SIG-M5 treated with dmso at 0.1 percent for 504 hours (cell line): ENCODE measurements around the gene ATP13A2.
A peak's percentile ranks its signal among the peaks of the same experiment; 100 is the strongest.

Source experiments
- DNase-seq: peaks from one replicate; lab custom pipeline; 2025; ENCODE audit not compliant: unreplicated experiment; lab: John Stamatoyannopoulos, UW

Gene ATP13A2

GRCh38 chr1:17030206-17030605, 18.5 kb upstream of the ATP13A2 start:
- no peak for DNase-seq

GRCh38 chr1:17028662-17029188, 17.0 kb upstream of the ATP13A2 start:
- no peak for DNase-seq

- DNase-seq: no peak
Measured at GRCh38 chr1:17027900-17028299, 16.2 kb upstream of the ATP13A2 start.

- DNase-seq: no peak
Measured at GRCh38 chr1:17027403-17027802, 15.7 kb upstream of the ATP13A2 start.

- DNase-seq: no peak
Measured at GRCh38 chr1:17024721-17025120, 13.0 kb upstream of the ATP13A2 start.

- DNase-seq: no peak
Measured at GRCh38 chr1:17023573-17023972, 11.8 kb upstream of the ATP13A2 start.

GRCh38 chr1:17023102-17023501, 11.4 kb upstream of the ATP13A2 start:
- DNase-seq: peak; percentile 54

GRCh38 chr1:17021896-17022295, 10.2 kb upstream of the ATP13A2 start:
- DNase-seq: no peak

- no peak for DNase-seq
Measured at GRCh38 chr1:17020502-17020901, 8.8 kb upstream of the ATP13A2 start.

GRCh38 chr1:17018849-17019248, 7.1 kb upstream of the ATP13A2 start:
- no peak for DNase-seq

- DNase-seq: no peak
Measured at GRCh38 chr1:17017435-17017834, 5.7 kb upstream of the ATP13A2 start.

- no peak for DNase-seq
Measured at GRCh38 chr1:17016317-17016661, 4.6 kb upstream of the ATP13A2 start.

- DNase-seq: no peak
Measured at GRCh38 chr1:17014671-17015567, 3.2 kb upstream of the ATP13A2 start.

- peak; percentile 76 for DNase-seq
Measured at GRCh38 chr1:17013491-17014320, 2.0 kb upstream of the ATP13A2 start.

GRCh38 chr1:17012775-17013490, 1.2 kb upstream of the ATP13A2 start:
- no peak for DNase-seq

- DNase-seq: no peak
Measured at GRCh38 chr1:17011092-17011438, 663 bp downstream of the ATP13A2 start.

- peak; percentile 56 for DNase-seq
Measured at GRCh38 chr1:17009706-17010105, 2.0 kb downstream of the ATP13A2 start.

- no peak for DNase-seq
Measured at GRCh38 chr1:17008208-17008855, 3.4 kb downstream of the ATP13A2 start.

- DNase-seq: no peak
Measured at GRCh38 chr1:17007121-17007520, 4.6 kb downstream of the ATP13A2 start.

- DNase-seq: no peak
Measured at GRCh38 chr1:17005365-17005740, 6.4 kb downstream of the ATP13A2 start.
